Calu3 (cell line): Measurements from ENCODE around the gene GATA1. TPM values are rescaled to one million over a fixed set of nuclear protein-coding genes. Genes with fewer than 3 reads are reported as not detected.

ENCODE experiments used
- BruUV-seq: library from RNA; stranded (reverse); fragments of 400-500 nt; replicated peaks from 2 replicates; lab custom pipeline; 2021; lab: Mats Ljungman, UMichigan
- CTCF ChIA-PET: fragments of 300-600 bp; sonication (Branson Sonifier 250); formaldehyde crosslinking; loops from one replicate; lab custom pipeline; 2022; ENCODE audit warnings: antibody characterized with exemption; lab: Charles Lee
- DNase-seq: peaks from one replicate; pipeline ENCODE4 v3.0.0; 2022
- H3K27ac Mint-ChIP-seq: one replicate; pipeline ENCODE4 v1.8.0; 2022; ENCODE audit warnings: mixed read lengths; ENCODE audit not compliant: unreplicated experiment
- H3K27me3 Mint-ChIP-seq: one replicate; pipeline ENCODE4 v1.8.0; 2022; ENCODE audit warnings: mixed read lengths; ENCODE audit not compliant: unreplicated experiment
- H3K36me3 Mint-ChIP-seq: one replicate; pipeline ENCODE4 v1.8.0; 2022; ENCODE audit warnings: mild to moderate bottlenecking, moderate library complexity, mixed read lengths; ENCODE audit not compliant: insufficient read depth, unreplicated experiment
- H3K4me1 Mint-ChIP-seq: one replicate; pipeline ENCODE4 v1.8.0; 2022; ENCODE audit warnings: mild to moderate bottlenecking, low read depth, mixed read lengths; ENCODE audit not compliant: unreplicated experiment
- H3K4me3 Mint-ChIP-seq: one replicate; pipeline ENCODE4 v1.8.0; 2022; ENCODE audit warnings: mild to moderate bottlenecking, low read depth, moderate library complexity, mixed read lengths; ENCODE audit not compliant: unreplicated experiment
- H3K9me3 Mint-ChIP-seq: one replicate; pipeline ENCODE4 v1.8.0; 2022; ENCODE audit warnings: low read depth, mixed read lengths; ENCODE audit not compliant: unreplicated experiment
- intact Hi-C: fragments of 100-400 bp; cut with micrococcal nuclease; formaldehyde crosslinking; loops from one replicate; pipeline ENCODE4 v1.10.0; 2022; ENCODE audit not compliant: unreplicated experiment
- total RNA-seq: library from RNA; stranded (reverse); gene quantifications from 2 replicates; pipeline ENCODE4 v1.2.3, GENCODE V29; 2022
- TF ChIP-seq, protein P1 (sequence below): fragments of 200-600 bp; IDR thresholded peaks from one replicate; pipeline ENCODE4 v1.8.0; 2022; ENCODE audit warnings: antibody characterized with exemption; ENCODE audit not compliant: unreplicated experiment

The GATA1 gene
- total RNA-seq, 1 experiment from 2014 or later, result not detected

GRCh38 chrX:48794911-48795515, 8.6 kb downstream of the GATA1 start:
- Mint-ChIP-seq H3K9me3 (no peaks in the 10 kb centered on the region), H3K4me3 (peak overlapping the region; percentile 40), H3K27ac (peak overlapping the region; percentile 46), H3K36me3 (peaks cover 6% of the 10 kb centered on the region), H3K4me1 (peaks cover 26% of the 10 kb centered on the region), H3K27me3 (peaks cover 10% of the 10 kb centered on the region)
- CTCF ChIA-PET, result no interaction called here
- TF ChIP-seq, protein P1, sequence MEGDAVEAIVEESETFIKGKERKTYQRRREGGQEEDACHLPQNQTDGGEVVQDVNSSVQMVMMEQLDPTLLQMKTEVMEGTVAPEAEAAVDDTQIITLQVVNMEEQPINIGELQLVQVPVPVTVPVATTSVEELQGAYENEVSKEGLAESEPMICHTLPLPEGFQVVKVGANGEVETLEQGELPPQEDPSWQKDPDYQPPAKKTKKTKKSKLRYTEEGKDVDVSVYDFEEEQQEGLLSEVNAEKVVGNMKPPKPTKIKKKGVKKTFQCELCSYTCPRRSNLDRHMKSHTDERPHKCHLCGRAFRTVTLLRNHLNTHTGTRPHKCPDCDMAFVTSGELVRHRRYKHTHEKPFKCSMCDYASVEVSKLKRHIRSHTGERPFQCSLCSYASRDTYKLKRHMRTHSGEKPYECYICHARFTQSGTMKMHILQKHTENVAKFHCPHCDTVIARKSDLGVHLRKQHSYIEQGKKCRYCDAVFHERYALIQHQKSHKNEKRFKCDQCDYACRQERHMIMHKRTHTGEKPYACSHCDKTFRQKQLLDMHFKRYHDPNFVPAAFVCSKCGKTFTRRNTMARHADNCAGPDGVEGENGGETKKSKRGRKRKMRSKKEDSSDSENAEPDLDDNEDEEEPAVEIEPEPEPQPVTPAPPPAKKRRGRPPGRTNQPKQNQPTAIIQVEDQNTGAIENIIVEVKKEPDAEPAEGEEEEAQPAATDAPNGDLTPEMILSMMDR, result no peak
- intact Hi-C loops, result no loop called here
- BruUV-seq, result no TSS peak
- DNase-seq, result peak; percentile 56

- intact Hi-C loops, result no loop called here
- Mint-ChIP-seq H3K4me3 (no peak overlapping the region), H3K27ac (no peak overlapping the region), H3K4me1 (peaks cover 34% of the 10 kb centered on the region), H3K36me3 (peaks cover 36% of the 10 kb centered on the region), H3K27me3 (no peaks in the 10 kb centered on the region), H3K9me3 (no peaks in the 10 kb centered on the region)
- no TSS peak for BruUV-seq
- TF ChIP-seq, protein P1, result no peak
- CTCF ChIA-PET, result no interaction called here
- no peak for DNase-seq
Measured at GRCh38 chrX:48798318-48798717, 11.9 kb downstream of the GATA1 start.

GRCh38 chrX:48800574-48801279, 14.3 kb downstream of the GATA1 start:
- TSS peak; percentile 96 for BruUV-seq
- peaks cover 45% of the 10 kb centered on the region for H3K36me3 Mint-ChIP-seq
- H3K27me3 Mint-ChIP-seq, result no peaks in the 10 kb centered on the region
- peaks cover 24% of the 10 kb centered on the region for H3K4me1 Mint-ChIP-seq
- DNase-seq, result no peak
- intact Hi-C loops, result loop anchor here (10.0 kb wide), 2 partner anchors 114 to 244 kb away; partner anchors contain the start of genes PIM2, SLC35A2 and TFE3
- TF ChIP-seq, protein P1, result no peak
- peak overlapping the region; percentile 95 for H3K4me3 Mint-ChIP-seq
- peak overlapping the region; percentile 98 for H3K27ac Mint-ChIP-seq
- CTCF ChIA-PET, result interaction anchor here (1.3 to 1.4 kb wide), 2 partner anchors 243 to 390 kb away, joined by 3 to 4 read pairs; partner anchors contain the start of gene TFE3
- no peaks in the 10 kb centered on the region for H3K9me3 Mint-ChIP-seq

DNA sequence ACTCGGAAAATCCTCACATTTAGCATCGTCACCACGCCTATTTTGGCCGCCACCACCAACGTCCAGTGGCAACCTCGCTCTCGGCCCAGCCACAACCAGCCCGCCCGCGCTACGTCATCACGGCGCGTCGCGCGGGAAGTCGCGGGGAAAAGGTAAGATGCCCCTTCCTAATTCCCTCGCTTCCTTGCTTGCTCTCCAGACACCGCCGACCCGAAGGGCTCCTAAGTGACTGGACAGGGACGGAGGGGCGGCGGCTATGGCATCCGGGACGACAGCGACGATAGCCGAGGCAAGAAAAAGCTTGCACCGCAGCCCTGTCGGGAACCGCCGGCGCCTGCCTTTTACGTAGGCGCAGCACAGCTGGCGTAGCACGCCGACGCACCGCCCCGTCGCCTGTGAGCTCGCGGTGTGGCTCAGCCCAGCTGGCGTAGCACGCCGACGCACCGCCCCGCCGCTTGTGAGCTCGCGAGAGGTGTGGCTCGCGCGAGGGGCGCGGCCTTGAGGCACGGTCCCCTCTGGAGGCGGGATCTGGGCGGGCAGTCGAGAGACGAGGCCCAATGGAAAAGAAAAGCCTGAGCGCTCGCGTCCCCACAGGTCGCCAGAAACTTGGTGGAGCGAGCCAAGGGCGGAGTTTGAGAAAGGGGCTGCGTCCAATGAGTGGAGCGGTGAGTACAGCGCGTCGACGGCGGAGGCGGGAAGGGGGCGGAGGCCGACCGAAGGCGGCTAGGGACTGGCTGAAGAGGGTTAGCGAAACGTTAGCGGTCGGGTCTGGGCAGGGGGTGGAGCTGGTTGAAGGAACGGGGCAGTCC, 15.1 kb downstream of the GATA1 start, which contains the start of gene HDAC6:
Gene HDAC6 (plus strand): TSS at position 788 of the 809 bp plus-strand sequence. CDS start 626 bp downstream, outside the sequence.
- peaks cover 45% of the 10 kb centered on the region for H3K36me3 Mint-ChIP-seq
- CTCF ChIA-PET, result interaction anchor here (0.6 to 1.4 kb wide), 3 partner anchors 34 to 390 kb away, joined by 3 to 4 read pairs (median 3); partner anchors contain the start of genes PCSK1N and TFE3

More for the DNA sequence above, 15.1 kb downstream of the GATA1 start, which contains the start of gene HDAC6:
- TF ChIP-seq, protein P1, result no peak
- peak within 1 kb of the TSS; percentile 95 for H3K4me3 Mint-ChIP-seq
- no peaks in the 10 kb centered on the region for H3K9me3 Mint-ChIP-seq
- H3K4me1 Mint-ChIP-seq, result peaks cover 18% of the 10 kb centered on the region
- peak within 1 kb of the TSS; percentile 98 for H3K27ac Mint-ChIP-seq
- intact Hi-C loops, result loop anchor here (10.0 kb wide), 2 partner anchors 113 to 243 kb away; partner anchors contain the start of genes PIM2, SLC35A2 and TFE3
- H3K27me3 Mint-ChIP-seq, result no peaks in the 10 kb centered on the region
- peak; percentile 97 for DNase-seq
- BruUV-seq, result no TSS peak
